ENCODE results near the gene TNFRSF1A.

DNA sequence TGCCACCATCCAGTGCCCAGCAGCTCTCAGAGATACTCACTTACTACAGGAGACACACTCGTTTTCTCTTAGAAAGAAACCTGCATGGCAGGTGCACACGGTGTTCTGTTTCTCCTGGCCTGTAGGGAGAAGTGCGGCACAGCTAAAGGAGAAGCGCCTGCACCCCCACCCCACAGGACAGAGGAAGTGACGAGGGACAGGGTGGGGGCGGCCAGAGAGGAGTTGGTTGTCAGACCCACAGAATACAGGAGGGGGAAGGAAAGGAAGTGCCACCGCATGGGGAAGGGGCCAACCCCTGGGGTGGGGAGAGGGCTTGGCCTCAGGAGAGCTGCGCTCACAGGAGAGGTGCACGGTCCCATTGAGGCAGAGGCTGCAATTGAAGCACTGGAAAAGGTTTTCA is 8.8 kb downstream of the TNFRSF1A start:
- TF ChIP-seq, protein P1, sequence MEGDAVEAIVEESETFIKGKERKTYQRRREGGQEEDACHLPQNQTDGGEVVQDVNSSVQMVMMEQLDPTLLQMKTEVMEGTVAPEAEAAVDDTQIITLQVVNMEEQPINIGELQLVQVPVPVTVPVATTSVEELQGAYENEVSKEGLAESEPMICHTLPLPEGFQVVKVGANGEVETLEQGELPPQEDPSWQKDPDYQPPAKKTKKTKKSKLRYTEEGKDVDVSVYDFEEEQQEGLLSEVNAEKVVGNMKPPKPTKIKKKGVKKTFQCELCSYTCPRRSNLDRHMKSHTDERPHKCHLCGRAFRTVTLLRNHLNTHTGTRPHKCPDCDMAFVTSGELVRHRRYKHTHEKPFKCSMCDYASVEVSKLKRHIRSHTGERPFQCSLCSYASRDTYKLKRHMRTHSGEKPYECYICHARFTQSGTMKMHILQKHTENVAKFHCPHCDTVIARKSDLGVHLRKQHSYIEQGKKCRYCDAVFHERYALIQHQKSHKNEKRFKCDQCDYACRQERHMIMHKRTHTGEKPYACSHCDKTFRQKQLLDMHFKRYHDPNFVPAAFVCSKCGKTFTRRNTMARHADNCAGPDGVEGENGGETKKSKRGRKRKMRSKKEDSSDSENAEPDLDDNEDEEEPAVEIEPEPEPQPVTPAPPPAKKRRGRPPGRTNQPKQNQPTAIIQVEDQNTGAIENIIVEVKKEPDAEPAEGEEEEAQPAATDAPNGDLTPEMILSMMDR (IDR thresholded peaks at IDR 0.05), result peak in 1 of 6 experiments; percentile 19
- TF ChIP-seq EP300 (IDR thresholded peaks at IDR 0.05) (no peak), POLR2A (IDR thresholded peaks at IDR 0.05) (no peak), POLR2AphosphoS5 (IDR thresholded peaks at IDR 0.05) (no peak)

All from upper lobe of left lung (tissue), 4 donors.